IMR-90 (cell line): ENCODE measurements around the gene ZDHHC22.

Source experiments
- BHLHE40 ChIP-seq: fragments of 150-350 bp; IDR thresholded peaks from 2 replicates; pipeline ENCODE4 v1.6.1; 2016; ENCODE audit warnings: mild to moderate bottlenecking, low read depth, low read length
- CEBPB ChIP-seq: IDR thresholded peaks from 2 replicates; pipeline ENCODE4 v1.6.1; 2012; ENCODE audit warnings: low read depth, low read length, improper control_type of control experiment
- CHD1 ChIP-seq: IDR thresholded peaks from 2 replicates; pipeline ENCODE4 v1.6.1; 2012; ENCODE audit warnings: low read depth, low read length, improper control_type of control experiment
- CTCF ChIP-seq: conservative IDR thresholded peaks from 2 replicates; pipeline ENCODE4 v1.5.1; 2012; ENCODE audit warnings: mild to moderate bottlenecking, low read depth, low read length, improper control_type of control experiment
- POLR2A ChIP-seq: IDR thresholded peaks from 2 replicates; pipeline ENCODE4 v1.6.1; 2012; ENCODE audit warnings: mild to moderate bottlenecking, low read depth, low read length
- RFX5 ChIP-seq: IDR thresholded peaks from 2 replicates; pipeline ENCODE4 v1.8.0; 2012; ENCODE audit warnings: low read depth, mild to moderate bottlenecking, low read length, moderate library complexity
- USF2 ChIP-seq: fragments of 150-350 bp; IDR thresholded peaks from 2 replicates; pipeline ENCODE4 v1.6.1; 2017; ENCODE audit warnings: mild to moderate bottlenecking, antibody characterized with exemption, low read length, low read depth

GRCh38 chr14:77148510-77149231, 7.1 kb upstream of the ZDHHC22 start:
- no peak for TF ChIP-seq CEBPB
- TF ChIP-seq RFX5: no peak
- TF ChIP-seq USF2: peak; percentile 65
- no peak for TF ChIP-seq BHLHE40
- TF ChIP-seq CHD1: no peak
- no peak for TF ChIP-seq CTCF
- no peak for TF ChIP-seq POLR2A
